NK-92 treated with Interleukin-12 subunit alpha and Interleukin-12 subunit beta, amount 100 ng/mL, for 24 hours (cell line): ENCODE results near the gene CLEC17A.

ENCODE experiments used
- DNase-seq: peaks from one replicate; lab custom pipeline; 2025; lab: John Stamatoyannopoulos, UW

Gene CLEC17A

DNA sequence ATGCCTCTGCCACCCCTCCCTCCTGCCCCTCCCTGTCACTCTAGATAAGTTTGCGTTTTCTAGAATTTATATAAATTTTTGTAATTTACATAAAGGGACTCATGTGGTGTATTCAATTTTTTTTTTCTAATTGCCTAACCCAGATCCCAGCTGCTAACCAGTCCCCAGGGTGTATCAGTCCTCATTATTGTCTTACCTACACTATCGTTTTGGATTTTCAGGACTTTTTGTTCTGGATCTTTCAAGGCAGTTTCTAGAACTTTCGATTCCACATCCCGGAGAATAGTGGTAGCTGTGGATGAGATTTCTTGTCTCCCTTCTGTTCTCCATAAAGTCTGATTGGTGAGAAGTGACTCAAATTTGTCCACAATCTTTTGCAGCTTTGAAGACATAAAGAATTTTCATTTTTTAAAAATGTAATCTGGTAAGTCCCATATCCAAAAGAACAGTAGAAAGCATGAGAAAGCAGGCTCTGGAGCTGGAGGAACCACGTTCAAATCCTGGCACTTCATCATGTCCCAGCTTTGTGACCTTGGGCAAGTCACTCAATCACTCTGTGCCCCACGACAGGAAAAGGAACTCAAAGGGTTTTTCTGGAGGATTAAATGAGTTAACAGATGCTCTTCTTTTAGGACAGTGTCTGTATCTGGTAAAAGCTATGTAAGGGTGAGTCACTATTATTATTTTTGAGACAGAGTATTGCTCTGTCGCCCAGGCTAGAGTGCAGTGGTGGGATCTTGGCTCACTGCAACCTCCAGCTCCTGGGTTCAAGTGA, 72.1 kb downstream of the CLEC17A start:
- DNase-seq, result no peak

DNA sequence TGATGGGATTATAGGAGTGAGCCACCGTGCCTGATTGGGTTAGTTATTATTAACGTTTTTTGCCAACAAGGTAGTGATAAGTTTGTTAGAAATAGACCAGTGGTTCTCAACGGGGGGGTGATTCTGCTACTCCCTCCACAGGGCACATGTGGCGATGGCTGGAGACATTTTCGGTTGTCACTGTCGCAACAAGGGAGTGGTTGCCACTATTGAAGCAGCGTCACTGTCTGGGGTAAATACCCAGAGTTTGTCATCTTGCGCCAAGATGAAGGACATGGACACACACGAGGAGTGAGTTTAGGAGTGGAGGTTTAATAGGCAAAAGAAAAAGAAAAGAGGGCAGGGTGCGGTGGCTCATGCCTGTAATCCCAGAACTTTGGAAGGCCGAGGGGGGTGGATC, 72.8 kb downstream of the CLEC17A start:
- DNase-seq, result no peak

DNA sequence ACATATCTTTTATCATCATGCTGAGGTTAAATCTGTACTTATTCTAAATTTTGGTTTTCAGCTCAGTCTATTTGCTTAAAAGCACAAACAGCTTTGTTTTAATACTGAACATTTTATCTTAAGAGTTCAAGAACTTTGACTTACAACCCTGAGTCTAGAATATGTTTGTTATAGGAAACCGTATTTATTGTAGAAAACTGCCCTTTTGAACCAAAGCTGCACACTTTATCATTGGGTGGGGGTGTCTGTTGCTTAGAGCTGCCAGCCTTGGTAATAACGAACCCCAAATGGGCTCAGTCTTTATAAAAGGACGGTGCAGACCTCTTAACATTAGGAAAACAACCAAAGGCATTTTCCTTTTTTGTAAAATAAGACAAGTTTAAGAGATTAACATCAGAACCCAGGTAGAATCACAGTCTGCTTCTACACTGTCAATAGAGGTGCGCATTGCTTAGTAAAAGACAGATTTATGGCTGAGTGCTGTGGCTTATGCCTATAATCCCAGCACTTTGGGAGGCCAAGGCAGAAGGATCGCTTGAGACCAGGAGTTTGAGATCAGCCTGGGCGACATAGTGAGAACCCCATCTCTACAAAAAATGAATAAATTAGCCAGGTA, 77.1 kb downstream of the CLEC17A start:
- no peak for DNase-seq

DNA sequence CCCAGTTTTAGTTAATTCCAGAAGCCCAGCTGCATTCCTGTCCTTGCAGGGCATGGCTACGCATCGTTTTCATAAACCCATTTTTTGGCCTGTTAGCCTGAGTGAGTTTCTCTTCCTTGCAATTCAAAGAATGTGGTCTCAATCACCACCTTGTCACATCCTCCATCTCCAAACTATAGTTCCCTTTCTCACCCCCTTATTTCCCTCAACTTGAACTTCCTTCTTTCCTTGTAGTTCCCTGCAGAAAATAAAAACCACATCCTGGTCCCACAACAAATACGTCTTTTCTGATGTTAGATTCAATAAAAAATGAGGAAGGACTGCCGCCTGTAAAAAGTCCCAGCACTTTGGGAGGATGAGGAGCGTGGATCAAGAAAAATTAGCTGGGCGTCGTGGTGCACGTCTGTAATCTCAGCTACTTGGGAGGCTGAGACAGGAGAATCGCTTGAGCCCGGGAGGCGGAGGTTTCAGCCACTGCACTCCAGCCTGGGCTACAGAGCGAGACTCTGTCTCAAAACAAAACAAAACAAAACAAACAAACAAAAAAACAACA, 78.6 kb downstream of the CLEC17A start:
- DNase-seq, result no peak
